SKM-1 treated with dmso at 0.1 percent for 144 hours (cell line): ENCODE results near the gene COPS2.
A peak's percentile ranks its signal among the peaks of the same experiment; 100 is the strongest.
"Not testable (repeated sequence)": the region's sequence is repeated elsewhere in the genome, so short reads cannot be mapped to it uniquely, and the experiment has no call there.

Source experiments
- DNase-seq: peaks from one replicate; lab custom pipeline; 2025; ENCODE audit not compliant: unreplicated experiment; lab: John Stamatoyannopoulos, UW

COPS2 gene

GRCh38 chr15:49155110-49155833 lies at the start of gene COPS2:
COPS2 (minus strand) TSS chr15:49155599; CDS start chr15:49155578, 21 bp downstream.
- DNase-seq = peak; percentile 99

GRCh38 chr15:49200347-49200746 lies 44.9 kb upstream of the COPS2 start:
- no peak for DNase-seq

GRCh38 chr15:49199666-49200065 lies 44.3 kb upstream of the COPS2 start:
- DNase-seq = no peak

GRCh38 chr15:49196856-49197255 lies 41.5 kb upstream of the COPS2 start:
- no peak for DNase-seq

- no peak for DNase-seq
Measured at GRCh38 chr15:49191892-49192291, 36.5 kb upstream of the COPS2 start.

GRCh38 chr15:49190586-49190985 lies 35.2 kb upstream of the COPS2 start:
- peak; percentile 66 for DNase-seq

GRCh38 chr15:49189631-49190030 lies 34.2 kb upstream of the COPS2 start:
- no peak for DNase-seq

- DNase-seq = no peak
Measured at GRCh38 chr15:49188933-49189332, 33.5 kb upstream of the COPS2 start.

GRCh38 chr15:49187549-49188245 lies 32.3 kb upstream of the COPS2 start:
- no peak for DNase-seq

- DNase-seq = no peak
Measured at GRCh38 chr15:49185473-49185872, 30.1 kb upstream of the COPS2 start.

- not testable (repeated sequence) for DNase-seq
Measured at GRCh38 chr15:49183741-49184140, 28.3 kb upstream of the COPS2 start.

- DNase-seq = no peak
Measured at GRCh38 chr15:49182128-49182527, 26.7 kb upstream of the COPS2 start.

GRCh38 chr15:49179433-49180190 lies 24.2 kb upstream of the COPS2 start:
- DNase-seq = no peak

GRCh38 chr15:49178497-49178896 lies 23.1 kb upstream of the COPS2 start:
- no peak for DNase-seq

- not testable (repeated sequence) for DNase-seq
Measured at GRCh38 chr15:49175582-49176397, 20.4 kb upstream of the COPS2 start.

GRCh38 chr15:49174902-49175301 lies 19.5 kb upstream of the COPS2 start:
- peak; percentile 13 for DNase-seq

GRCh38 chr15:49171790-49172189 lies 16.4 kb upstream of the COPS2 start:
- DNase-seq = no peak

- DNase-seq = peak; percentile 85
Measured at GRCh38 chr15:49169880-49170597, 14.6 kb upstream of the COPS2 start, which contains the start of gene GALK2. GALK2 (plus strand) TSS chr15:49170247; CDS start chr15:49170323, 76 bp downstream.

GRCh38 chr15:49168016-49168415 lies 12.6 kb upstream of the COPS2 start:
- no peak for DNase-seq

GRCh38 chr15:49164865-49165264 lies 9.5 kb upstream of the COPS2 start:
- DNase-seq = no peak
